GM18873 (cell line): ENCODE data around the gene MASP2.
"Not testable (repeated sequence)": the region's sequence is repeated elsewhere in the genome, so short reads cannot be mapped to it uniquely, and the experiment has no call there.

Source experiments
- ATAC-seq: cut with Tn5 transposase; IDR thresholded peaks from one replicate; pipeline ENCODE4 v1.9.1; 2021; ENCODE audit warnings: mild to moderate bottlenecking, moderate library complexity, moderate number of reproducible peaks; ENCODE audit not compliant: unreplicated experiment, low FRiP score

Gene MASP2

DNA sequence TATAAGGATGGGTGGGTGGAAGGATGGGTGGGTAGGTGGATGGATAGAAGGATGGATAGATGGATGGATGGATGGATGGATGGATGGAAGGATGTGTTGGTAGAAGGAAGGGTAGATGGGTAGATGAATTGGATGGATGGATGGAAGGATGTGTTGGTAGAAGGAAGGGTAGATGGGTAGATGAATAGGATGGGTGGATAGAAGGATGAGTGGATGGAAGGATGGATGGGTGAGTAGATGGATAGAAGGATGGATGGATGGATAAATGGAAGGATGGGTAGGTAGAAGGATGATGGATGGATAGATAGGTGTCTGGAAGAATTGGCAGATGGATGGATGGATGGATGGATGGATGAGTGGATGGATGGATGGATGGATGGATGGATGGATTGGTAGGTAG, 6.0 kb downstream of the MASP2 start:
- ATAC-seq, result no peak

DNA sequence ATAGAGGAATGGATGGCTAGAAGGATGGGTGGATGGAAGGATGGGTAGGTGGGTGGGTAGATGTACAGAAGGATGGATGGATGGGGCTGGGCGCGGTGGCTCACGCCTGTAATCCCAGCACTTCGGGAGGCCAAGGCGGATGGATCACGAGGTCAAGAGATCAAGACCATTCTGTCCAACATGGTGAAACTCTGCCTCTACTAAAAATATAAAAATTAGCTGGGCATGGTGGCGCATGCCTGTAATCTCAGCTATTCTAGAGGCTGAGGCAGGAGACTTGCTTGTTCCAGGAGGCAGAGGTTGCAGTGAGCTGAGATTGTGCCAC, 7.0 kb downstream of the MASP2 start:
- not testable (repeated sequence) for ATAC-seq

DNA sequence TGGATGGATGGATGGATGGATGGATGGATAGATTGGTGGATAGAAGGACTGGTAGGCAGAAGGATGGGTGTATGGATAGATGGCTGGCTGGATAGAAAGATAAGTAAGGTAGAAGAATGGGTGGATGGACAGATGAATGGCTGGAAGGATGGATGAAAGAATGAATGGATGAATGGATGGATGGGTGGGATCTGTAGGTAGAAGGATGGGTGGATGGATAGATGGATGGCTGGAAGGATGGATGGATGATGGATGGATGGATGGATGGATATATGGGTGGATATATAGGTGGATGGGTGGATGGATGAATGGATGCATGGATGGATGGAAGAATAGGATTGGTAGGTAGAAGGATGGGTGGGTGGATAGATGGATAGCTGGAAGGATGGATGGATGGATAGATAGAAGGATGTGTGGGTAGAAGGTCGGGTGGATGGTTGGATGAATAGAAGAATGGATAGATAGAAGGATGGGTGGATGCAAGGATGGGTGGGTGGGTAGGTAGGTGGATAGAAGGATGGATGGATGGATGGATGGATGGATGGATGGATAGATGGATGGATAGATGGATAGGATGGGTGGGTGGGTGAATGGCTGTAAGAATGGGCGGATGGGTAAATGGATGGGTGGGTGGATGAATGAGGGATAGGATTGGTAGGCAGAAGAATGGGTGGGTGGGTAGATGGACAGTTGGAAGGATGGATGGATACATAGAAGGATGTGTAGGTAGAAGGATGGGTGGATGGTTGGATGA, 7.5 kb downstream of the MASP2 start:
- ATAC-seq, result no peak

DNA sequence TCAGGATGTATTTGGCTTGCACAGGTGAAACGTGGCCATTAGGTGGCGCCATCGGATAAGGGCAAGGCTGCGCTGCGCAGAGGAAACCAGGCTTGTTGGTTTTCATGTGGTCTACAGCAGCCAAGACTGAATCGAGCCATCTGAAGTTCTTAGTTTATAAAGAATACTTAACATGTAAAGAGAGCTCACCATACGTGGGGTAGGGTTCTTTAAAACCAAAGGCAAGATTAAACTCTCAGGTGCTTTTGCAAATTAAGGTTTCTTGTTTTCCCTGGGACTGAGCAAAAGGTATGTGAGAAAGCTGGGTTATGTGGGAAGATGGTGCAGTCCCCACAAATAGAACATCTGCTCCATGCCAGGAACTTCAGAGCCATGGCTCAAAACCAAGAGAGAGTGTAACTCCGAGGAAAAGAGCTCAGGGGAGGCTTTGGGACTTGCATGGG, 9.3 kb downstream of the MASP2 start:
- ATAC-seq, result no peak

DNA sequence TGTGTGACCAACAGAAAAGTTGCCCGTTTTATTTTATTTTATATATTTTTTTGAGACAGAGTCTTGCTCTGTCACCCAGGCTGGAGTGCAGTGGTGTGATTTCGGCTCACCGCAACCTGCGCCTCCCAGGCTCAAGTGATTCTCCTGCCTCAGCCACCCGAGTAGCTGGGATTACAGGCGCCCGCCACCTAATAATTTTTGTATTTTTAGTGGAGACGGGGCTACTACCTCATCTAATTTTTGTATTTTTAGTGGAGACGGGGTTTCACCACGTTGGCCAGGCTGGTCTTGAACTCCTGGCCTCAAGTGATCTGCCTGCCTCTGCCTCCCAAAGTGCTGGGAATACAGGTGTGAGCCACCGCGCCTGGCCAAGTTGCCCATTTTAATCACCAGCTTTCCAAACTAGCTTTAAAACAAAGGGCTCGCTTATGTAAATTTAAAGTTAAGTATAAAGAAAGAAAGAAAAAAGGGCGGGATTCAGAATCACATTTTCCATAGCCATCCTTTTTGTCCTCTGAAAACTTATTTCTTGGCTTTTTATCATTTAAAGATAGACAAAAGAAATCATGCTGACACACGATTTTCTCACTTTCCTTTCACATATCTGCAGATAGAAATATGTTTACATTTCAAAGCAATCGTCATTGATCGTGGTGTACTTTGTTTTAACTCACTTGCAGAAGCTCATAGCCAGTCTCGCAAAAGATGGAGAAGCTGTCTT, 9.9 kb downstream of the MASP2 start:
- ATAC-seq, result not testable (repeated sequence)

DNA sequence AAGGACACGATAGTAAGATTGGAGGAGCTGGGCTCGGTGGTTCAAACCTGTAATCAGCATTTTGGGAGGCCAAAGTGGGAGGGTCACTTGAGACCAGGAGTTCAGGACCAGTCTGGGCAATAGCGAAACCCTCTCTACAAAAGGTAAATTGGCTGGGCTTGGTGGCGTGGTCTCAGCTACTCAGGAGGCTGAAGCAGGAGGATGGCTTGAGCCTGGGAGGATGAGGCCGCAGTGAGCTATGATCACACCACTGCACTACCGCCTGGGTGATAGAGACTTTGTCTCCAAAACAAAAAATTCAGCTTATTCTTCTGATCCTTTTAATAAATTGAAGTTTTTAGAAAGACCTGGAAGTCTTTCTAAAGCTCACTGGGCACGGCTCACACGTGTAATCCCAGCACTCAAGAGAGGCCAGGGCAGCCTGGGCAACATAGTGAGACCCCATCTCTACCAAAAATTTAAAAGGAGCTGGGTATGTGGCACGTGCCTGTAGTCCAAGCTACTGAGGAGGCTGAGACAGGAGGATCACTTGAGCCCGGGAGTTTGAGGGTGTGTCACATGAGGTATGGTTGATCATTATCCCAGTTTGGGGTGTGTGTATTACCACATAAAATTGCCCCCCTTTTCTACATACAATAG, 15.3 kb downstream of the MASP2 start:
- ATAC-seq, result no peak

DNA sequence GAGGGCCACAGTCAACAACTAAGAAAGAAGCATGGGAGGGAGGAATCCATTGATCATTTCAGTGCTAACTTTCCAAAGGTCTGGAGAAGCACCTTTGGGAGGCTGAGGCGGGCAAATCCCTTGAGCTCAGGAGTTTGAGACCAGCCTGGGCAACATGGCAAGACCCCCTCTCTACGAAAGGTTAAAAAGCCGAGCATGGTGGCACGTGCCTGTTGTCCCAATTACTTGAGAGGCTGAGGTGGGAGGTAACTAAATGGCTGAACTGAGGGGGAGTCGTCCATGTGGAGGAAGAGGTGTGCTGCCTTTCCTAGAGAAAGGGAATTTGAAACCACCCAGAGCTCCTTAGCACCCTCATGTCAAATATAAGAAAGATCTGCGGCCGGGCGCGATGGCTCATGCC, 16.2 kb downstream of the MASP2 start:
- no peak for ATAC-seq

DNA sequence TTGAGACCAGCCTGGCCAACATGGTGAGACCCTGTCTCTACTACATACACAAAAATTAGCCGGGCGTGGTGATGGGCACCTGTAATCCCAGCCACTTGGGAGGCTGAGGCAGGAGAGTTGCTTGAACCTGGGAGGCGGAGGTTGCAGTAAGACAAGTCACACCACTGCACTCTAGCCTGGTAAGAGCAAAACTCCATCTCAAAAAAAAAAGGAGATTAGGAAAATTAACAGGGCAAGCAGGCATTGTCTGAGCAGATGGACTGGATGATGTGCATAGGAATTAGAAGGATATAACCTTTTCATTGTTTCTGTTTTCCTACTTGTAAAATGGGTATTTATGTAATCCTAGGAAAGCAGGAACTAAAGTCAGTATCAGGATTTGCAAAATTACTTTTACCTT, 19.0 kb downstream of the MASP2 start:
- ATAC-seq, result no peak

DNA sequence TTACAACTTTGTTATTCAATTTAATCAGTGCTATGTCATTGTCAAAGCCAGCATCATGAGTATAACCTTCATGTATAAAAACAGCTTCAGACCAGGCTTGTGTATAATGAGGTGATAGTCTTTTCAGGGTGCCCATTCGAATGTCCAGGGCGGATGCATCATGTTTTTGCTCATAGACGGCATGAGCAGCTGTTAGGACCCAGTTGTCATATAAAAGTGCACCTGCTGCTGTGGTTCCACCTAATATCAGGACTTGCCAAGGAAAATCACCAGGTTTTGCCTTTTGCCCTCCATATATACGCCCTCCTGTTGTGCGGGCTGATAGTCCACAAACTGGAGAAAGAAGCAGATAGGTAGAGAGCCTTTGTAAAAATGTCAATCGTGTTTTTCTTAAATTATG, 19.7 kb downstream of the MASP2 start:
- no peak for ATAC-seq

DNA sequence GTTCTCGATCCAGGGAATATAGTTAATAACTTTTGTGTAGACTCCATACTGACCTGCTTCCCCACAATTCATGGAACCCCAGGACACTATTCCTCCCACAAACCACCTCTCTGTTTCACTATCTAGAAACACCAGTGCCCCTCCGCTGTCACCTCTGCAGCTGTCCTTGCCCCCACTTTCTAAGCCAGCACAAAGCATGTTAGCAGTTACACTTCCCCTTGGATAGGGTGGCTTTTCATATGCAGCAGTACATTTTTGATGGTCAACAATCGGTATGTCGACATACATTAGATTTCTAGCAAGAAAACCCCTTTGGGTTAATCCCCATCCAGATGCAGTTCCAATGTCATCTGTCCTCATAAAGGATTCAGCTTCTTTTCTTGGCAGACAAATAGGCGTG, 20.1 kb downstream of the MASP2 start:
- ATAC-seq, result no peak

DNA sequence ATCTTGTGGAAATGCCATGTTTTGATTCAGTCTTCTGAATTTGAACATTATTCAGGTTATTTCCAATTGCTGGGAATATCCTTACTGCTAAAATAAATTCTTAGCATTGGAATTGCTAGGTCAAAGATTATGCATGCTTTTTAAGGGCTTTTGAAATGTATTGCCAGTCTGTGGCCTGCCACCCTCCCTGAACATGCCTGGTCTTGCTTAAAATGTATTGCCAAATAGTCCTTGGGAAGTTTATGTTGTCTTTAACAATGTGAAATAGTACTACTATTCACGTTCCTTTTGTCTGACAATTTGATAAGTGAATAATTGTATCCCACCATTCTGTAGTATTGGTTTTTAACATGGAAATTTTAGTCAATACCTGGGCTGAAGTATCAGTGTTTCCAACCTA, 21.0 kb downstream of the MASP2 start:
- ATAC-seq, result no peak

DNA sequence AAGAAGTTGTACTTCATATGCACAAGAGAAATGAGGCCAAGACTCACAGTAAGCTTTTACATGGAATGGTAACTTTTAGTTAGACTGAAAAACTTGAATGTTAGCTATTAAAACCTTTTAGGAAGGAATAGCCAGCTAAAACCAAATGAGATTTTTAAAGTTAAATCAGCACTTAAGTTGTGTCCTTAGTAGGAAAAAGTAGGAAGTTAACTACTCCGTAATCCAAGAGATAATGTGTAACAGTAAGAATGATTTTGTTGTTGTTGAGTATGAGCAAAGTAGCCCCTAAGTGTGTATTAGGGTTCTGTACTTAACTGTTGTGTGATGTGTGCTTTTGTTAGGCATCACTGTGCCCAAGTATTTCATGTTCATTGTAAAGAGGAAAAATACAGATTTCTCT, 21.4 kb downstream of the MASP2 start:
- no peak for ATAC-seq

DNA sequence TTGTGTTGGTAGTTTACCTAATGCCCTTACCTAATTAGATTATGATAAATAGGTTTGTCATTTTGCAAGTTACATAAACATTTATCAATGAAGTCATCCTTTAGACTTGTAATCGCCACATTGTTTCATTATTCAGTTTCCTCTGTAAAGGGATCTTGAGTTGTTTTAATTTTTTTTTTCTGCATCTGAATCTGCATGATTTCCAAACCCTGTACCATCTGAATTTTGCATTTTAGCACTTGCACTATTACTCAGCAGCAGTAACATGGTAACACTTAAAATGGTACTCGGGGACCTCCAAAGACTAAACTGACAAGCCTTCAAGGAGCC, 22.2 kb downstream of the MASP2 start:
- no peak for ATAC-seq

DNA sequence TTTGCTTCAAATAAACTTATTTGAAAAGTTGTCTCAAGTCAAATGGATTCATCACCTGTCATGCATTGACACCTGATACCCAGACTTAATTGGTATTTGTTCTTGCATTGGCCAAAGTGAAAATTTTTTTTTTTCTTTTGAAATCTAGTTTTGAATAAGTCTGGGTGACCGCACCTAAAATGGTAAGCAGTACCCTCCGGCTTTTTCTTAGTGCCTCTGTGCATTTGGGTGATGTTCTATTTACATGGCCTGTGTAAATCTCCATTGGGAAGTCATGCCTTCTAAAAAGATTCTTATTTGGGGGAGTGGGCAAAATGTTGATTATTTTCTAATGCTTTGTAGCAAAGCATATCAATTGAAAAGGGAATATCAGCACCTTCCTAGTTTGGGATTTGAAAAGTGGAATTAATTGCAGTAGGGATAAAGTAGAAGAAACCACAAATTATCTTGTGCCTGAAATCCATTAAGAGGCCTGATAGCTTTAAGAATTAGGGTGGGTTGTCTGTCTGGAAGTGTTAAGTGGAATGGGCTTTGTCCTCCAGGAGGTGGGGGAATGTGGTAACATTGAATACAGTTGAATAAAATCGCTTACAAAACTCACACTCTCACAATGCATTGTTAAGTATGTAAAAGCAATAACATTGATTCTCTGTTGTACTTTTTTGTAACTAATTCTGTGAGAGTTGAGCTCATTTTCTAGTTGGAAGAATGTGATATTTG, 22.7 kb downstream of the MASP2 start:
- no peak for ATAC-seq

DNA sequence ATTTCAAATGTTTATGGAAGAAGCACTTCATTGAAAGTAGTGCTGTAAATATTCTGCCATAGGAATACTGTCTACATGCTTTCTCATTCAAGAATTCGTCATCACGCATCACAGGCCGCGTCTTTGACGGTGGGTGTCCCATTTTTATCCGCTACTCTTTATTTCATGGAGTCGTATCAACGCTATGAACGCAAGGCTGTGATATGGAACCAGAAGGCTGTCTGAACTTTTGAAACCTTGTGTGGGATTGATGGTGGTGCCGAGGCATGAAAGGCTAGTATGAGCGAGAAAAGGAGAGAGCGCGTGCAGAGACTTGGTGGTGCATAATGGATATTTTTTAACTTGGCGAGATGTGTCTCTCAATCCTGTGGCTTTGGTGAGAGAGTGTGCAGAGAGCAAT, 23.8 kb downstream of the MASP2 start:
- no peak for ATAC-seq

DNA sequence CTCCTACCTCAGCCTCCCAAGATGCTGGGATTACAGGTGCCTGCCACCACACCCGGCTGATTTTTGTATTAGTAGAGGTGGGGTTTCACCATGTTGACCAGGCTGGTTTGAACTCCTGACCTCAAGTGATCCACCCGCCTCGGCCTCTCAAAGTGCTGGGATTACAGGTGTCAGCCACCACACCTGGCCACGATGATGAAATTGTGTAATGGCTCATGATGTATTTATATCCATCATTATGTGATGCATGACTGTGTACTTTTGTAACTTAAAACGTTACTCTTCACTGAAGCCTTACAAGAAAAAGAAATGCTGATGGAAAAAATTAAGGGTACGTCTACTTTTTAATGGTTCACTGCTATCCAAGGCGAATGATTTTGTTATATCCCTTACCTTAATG, 27.1 kb downstream of the MASP2 start:
- no peak for ATAC-seq

DNA sequence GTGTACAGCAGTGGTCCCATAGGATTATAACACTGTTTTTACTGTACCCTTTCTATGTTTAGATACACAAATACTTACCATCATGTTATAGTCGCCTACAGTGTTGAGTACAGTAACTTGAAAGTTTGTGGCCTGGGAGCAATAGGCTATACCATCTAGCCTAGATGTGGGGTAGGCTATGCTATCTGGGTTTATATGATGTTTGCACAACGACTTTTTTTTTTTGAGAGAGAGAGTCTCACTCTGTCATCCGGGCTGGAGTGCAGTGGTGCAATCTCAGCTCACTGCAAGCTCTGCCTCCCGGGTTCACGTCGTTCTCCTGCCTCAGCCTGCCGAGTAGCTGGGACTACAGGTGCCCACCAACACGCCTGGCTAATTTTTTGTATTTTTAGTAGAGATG, 27.7 kb downstream of the MASP2 start:
- not testable (repeated sequence) for ATAC-seq

DNA sequence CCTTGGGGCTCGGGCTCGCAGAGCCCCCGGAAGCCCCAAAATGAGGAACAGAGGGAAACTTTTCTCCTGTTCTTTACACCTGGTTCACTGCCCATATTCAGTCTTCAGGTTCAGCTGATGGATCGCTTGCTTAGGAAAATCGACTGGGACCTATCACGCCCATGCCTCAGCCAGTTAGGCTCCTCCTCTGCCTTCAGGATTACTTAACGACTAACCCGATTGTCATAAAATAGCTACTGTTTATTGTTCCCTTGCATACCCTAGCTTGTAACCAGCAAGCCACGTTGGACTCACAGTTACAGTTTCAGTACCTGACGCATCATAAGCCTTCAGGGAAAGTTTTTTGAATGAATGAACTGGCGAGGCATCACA, 33.9 kb downstream of the MASP2 start:
- no peak for ATAC-seq

DNA sequence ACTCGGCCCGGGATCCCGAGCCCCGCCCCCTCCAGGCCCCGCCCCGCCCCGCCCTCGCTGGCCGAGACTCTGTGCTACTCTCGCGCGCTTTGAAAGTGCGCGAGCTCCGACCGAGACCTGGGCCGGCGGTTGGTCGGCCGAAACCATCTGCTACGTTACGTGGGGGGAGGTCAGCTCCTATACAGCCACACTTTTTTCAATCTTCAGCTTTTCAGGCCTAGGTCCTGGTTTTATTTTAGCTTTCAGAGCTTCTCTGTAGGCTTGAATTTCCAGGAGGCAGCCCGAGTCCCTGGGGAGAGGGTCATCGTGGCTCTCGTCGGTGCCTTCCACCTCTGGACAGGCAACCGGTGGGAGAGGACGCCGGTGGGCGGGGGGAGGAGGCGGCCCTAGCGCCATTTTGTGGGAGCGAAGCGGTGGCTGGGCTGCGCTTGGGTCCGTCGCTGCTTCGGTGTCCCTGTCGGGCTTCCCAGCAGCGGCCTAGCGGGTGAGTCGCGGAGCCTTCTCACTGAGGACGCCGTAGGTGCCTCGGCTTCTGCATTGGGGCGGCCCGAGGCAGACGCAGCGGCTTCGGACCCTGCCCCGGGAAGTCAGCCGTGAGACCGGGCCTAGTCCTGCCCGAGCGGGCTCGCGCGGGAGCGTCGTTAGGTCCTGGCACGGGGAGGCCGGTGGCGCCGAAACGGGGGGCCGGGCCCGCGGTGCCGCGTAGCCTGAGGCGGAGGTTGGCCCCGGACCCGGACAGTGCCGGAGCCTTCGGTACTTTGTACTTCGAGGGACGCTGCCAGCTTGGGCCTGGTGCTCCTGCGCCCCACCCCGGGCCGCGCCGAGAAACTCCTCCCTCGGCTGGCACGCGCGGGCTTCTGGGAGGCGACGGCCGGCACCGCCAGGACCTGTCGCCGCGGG, 34.5 kb downstream of the MASP2 start, which contains the start of gene TARDBP:
TARDBP (plus strand) TSS at position 395 of the 900 bp plus-strand sequence. CDS start 1,074 bp downstream, outside the sequence.
- ATAC-seq, result peak; percentile 78

DNA sequence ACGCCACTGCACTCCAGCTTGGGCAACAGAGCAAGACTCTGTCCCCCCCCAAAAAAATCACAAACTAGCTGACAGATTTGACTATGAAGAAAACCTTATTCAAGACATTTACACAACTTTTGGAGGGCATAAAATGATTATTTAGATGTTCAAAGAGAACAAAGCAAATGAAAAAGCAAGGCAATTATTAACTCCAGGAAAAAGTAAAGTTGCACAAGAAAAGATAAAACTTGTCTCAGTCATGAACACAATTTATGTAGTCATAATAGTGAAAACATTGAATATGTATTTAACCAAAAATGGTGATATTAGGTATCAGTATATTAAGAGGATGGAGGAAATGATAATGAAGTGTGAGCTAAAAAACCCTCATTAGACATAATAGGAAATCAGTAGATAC, 46.5 kb downstream of the MASP2 start:
- no peak for ATAC-seq
